Stimulated activated CD8-positive, alpha-beta memory T cell treated with anti-CD3 and anti-CD28 coated beads, Interleukin-4, amount 100 ng/mL, for 4 hours (primary cell): ENCODE data around the gene WWTR1.

Experiments
- DNase-seq, 2 donors: peaks; one replicate each; pipeline ENCODE4 v3.0.0-alpha.2; 2020; ENCODE audit warnings: low read depth in 2 of 2, low spot score in 1 of 2

Gene WWTR1

GRCh38 chr3:149536429-149536828 lies 121.4 kb downstream of the WWTR1 start:
- no peak for DNase-seq

DNA sequence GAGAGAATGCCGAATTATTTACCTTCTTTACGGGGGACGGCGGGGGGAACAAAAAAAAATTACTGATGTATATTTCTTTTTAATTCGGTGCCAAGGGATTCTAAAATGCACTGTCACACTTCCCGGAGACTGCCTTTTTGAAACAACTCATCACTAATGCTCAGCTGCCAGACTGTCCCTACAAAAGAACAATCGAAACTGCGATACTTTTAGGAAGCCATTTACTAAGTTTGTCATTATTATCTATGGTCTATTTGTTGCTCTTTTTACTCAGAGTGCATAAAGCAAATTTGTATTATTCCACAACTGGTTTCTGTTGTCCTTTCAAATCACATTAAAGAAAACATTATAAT lies 122.5 kb downstream of the WWTR1 start:
- DNase-seq: no peak

DNA sequence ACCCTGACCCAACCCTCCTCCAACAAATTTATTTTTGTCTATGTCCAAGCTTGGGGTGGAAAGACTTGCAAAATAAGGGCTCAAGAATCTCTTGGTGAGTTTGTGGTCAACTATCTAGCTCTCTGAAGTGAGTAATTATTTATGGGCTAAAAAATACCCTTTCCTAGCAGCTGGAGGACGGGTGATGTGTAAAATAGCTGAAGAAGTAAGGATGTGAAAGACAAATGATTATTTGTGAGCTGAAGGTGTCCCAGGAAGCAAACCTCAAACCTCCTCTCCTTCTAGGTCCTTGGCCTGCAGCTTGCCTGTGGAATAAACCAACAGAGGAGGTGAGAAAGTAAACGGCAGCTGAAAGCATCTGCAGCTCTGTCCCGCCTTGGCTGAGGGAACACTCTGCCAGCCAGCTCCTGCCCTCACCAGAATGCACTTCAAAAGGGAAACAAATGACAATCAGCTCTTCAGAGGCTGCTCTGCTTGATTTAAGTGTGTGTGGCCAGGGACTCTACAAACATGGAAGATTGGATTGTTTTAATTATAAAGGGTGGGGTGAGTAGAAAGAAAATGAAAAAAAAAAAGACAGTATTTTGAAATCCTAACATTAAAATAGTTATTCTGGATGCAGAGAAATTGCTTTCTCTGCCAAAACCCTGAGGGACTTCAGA lies 123.0 kb downstream of the WWTR1 start:
- DNase-seq: no peak

- DNase-seq: no peak
Measured at GRCh38 chr3:149534082-149534481, 123.7 kb downstream of the WWTR1 start.

- no peak for DNase-seq
Measured at GRCh38 chr3:149532489-149533180, 125.2 kb downstream of the WWTR1 start.

DNA sequence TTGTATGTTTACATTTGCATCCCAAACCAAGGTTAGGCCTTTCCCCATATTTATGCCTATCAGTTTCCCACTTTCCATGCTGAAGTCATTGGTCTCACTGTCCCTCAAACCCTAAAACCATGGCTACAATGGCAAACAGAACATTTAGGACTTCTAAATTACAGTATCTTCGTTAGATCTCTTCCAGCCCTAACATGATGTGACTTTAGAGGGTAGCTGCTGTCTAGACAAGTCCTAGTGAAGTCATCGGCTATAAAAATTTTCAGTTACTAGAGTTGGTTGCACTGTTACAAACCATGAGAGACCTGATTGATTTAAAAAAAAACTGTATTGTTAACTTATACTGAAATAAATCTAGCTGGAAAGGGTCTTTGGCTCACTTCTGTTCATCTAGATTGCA lies 128.7 kb downstream of the WWTR1 start:
- no peak for DNase-seq

GRCh38 chr3:149528340-149528650 lies 129.5 kb downstream of the WWTR1 start:
- DNase-seq: no peak

DNA sequence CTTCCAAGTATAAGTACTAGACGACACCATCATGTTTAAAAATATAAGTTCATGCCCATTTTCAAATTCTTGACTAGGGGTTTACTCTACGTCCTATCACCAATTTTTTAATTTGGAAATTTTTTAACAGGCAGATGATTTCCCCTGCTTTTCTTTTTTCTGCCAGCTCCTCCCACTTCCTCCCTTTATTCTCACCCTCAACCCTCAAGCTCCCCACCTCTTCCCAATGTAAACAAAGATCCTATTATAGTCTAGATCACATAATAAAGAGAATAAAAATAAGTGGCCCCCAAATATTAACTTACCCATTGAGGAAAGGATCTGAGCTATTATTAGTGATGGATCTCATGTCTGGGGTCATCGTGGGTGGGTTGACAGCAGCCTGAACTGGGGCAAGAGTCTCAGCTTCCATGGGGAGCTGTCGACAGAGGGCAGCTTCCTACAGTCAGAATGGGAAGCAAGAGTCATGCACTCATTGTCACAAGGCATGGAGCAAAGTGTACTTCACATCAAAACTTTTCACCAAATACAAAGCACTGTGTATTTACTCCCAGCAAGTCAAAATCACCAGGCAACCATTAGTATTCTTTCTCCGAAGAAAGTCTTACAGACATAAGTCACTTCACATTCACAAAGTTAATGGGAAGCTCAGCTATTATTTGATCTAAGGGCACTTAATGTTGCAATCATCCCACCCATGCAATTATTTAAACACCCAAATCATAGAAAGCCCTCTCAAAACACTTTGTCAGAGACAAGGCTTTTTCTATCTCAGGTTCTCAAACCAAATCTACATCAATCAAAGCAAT lies 130.1 kb downstream of the WWTR1 start:
- DNase-seq: no peak

DNA sequence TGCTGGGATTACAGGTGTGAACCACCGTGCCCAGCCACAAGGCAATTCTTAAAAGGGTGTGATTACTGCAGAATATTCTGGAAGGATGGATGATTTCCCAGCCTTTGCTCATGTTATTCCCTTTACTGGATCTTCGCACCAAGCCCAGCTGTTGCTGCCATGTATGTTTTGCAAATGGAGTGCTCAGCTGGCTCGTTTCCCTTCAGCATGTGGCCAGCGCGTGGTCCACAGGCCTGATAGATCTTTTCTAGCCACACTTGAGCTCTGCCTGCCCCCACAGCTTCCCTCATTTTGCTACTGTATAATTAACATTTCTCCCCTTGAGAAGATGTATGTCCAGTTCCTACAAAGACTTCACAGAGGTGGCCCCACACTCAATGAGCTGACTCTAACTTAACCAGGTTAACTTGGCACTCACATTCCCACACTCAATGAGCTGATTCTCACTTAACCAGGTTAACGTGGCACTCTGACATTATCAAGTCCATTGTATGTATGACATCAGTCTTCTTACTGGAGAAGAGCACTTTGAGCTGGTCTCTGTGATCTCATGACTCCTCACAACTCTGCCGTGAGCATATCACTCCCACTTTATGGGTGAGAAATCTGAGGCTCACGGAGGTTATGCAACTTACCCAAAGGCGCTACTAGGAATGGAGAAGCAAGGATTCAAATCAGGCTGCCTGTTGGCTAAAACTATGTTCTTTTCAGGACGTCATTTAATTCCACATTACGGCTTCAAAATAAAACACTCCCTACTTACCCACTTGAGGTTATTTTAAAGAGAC lies 134.1 kb downstream of the WWTR1 start:
- no peak for DNase-seq

DNA sequence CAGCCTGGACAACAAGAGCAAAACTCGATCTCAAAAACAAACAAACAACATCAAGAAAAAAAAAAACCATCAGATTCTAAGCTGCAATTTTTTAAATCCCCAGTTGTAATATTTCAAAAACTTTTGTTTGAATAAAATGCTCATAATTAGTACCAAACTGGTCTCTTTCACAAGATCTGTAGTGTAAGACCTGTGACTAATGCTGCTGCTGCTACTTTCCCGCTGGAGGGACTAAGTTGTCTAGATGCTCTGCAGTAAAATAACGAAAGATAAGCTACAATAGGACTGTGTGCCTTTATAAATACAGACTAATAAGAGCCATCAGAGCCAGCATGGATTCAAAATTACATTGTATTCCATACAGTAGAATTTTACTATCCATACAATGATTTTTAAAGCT lies 137.9 kb downstream of the WWTR1 start:
- no peak for DNase-seq

GRCh38 chr3:149516920-149517319 lies 140.9 kb downstream of the WWTR1 start:
- DNase-seq: no peak

DNA sequence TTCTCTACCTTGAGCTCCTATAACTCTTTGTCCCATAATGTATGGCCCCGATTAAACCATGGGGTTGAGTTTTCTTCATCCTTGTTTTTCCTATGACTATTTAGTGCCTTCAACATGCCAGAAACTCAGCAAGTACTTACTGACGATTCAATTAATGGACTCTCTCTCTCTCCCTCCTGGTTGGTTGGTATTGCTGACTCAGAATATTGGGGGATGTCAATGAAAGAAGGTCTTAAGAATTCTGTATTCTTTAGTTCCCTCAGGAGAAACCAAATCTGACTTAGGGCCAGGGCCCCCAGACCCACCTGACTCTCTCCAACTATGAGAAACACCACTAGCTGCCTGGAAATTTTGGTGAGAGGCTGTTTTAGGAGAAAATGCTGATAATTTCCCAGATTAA lies 142.6 kb downstream of the WWTR1 start:
- no peak for DNase-seq

DNA sequence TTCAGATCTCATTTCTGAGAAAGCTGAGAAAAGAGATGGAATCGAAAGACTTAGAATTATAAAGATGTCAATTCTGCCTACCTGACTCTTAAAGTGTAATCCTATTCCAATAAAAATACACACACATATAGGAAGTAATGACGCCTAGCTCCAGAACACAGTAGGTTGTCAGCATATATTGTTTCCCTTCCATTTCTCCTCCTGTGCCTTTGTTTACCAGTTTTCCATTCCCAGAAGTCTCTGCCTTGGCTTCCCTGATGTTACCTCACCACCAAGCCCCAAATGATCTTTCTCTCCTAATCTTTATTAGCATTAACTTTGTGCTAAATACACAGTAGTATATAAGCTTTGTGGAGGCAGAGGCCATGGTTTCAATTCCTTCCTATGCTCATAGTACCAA lies 143.4 kb downstream of the WWTR1 start:
- no peak for DNase-seq

DNA sequence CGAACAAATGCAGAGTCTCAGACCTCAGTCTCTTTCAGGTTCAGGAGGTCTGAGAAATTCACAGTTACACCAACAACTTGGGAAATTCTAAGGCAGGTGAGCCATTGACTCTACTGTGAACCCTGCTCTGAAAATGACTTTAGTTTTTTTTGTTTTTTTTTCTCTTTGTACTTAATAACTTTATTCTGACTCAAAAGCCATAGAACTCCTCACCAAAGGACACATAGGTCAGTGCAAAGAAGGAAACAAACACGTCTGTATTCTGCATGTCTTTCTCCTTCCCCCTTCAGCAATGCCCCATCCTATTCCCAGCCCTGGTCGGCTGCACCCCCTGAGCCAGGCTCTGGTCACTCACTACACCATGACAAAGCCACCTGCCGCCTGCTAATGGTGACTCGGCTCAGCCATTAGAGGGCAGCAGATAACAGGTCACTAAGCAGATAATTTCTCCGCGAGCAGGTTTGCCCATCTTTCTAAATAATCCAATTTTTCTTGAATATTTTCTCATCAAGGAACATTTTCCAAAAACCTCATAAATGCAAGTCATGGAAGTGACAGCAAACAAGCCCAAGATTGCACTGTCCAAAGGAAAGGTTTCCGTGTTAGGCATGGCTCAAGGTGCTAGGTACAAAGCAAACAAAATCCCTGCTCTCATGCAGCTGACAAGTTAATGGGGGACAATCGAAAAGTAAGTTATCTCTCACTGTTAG lies 145.6 kb downstream of the WWTR1 start:
- no peak for DNase-seq

DNA sequence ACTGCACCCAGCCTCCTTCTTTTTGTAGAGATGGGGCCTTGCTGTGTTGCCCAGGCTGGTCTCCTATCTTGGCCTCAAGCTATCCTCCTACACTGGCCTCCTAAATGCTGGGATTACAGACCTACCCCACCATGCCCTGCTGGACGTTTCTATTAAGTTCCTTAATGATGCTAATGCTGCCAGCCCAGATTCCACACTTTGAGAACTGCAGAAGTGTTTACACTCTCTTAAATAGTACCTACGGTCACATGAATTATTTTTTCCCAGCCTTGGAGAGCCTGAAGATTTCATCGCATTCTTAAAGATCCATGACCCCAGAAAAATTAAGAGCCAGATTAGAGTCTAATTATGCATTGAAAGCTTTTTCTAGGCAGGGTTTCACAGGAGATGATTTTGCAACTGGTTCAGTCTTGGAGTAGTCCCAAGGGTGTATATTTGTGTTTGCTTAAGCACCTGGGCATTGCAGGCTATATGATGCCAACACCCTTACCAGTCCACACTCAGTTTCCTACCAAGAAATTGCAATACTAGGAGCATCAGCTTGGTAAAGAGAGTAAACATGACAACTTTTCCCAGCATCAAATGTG lies 146.7 kb downstream of the WWTR1 start:
- no peak for DNase-seq

DNA sequence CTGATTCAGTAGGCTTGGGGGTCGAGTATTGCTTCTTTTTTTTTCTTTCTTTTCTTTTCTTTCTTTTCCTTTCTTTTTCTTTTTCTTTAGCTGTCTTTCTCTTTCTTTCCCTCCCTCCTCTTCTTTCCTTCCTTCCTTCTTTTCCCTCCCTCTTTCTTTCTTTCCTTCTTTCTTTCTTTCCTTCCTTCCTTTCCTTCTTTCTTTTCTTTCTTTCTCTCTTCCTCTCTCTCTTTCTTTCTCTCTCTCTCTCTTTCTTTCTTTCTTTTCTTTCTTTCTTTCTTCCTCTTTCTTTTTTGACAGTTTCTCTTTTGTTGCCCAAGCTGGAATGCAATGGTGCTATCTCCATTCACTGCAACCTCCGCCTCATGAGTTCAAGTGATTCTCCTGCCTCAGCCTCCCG lies 147.3 kb downstream of the WWTR1 start:
- DNase-seq: no peak

DNA sequence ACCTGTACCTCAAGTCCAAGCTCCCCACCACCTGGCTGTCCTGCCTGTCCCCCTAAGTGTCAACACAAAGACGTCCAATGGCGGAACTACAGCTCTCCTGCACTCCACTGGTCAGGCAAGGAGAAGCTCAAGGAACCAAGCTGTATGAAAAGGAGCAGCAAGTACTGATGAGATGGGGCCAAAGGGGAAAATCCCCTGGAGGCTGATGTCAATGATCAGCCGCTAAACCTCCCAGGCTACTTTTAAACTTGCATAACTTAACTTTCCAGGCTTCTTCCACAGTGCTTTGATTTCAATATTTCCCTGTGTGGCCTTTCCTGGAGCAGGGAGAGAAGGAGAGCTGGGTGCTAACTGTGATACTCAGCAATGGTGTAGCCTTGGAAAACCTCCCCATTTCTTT lies 148.3 kb downstream of the WWTR1 start:
- no peak for DNase-seq

DNA sequence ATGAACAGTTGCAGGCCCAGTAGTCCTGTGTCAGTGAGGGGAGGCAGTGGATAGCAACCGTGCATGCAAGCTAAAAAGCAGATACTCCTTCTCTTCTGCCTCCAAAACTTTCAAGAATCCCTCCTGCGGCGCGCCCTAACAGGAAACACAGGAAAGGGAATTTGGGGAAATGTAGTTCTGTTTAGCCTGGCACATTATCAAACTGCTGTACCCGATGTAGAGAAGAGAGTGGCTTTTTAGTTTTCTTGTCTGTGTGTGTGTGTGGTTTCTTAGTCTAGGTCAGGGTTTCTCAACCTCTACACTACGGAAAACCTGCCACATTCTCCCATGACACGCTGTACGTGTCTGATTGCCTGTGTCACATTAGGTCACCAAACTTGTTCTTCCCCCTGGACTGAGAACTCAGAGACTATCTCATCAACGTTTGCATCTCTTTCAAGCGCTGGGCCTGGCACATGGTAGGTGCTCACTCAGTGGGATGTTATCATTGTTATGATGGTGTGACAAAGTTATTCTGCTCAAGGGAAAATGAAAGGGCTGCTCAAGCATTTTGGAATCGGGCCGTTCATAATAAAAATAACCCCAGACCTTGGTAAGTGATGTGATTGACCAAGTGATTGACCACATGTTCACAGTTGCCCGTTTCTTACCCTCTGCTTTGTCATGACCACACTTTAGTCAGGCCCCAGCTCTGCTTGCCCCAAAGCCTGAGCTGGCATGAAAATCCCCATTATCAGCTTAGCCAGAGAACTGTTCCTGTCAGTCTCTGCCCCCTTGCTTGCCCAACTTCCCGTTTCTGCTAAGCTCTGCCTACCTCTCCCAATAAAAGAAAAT lies 150.1 kb downstream of the WWTR1 start:
- DNase-seq: no peak

- no peak for DNase-seq
Measured at GRCh38 chr3:149506965-149507364, 150.9 kb downstream of the WWTR1 start.

- no peak for DNase-seq
Measured at GRCh38 chr3:149506540-149506939, 151.3 kb downstream of the WWTR1 start.
